Stimulated activated CD8-positive, alpha-beta memory T cell treated with anti-CD3 and anti-CD28 coated beads, Interleukin-4, amount 100 ng/mL, for 1 hour (primary cell): ENCODE data around the gene MUCL3.
"Not testable (repeated sequence)": the region's sequence is repeated elsewhere in the genome, so short reads cannot be mapped to it uniquely, and the experiment has no call there.

Experiments
- DNase-seq, 2 donors: peaks; one replicate each; pipeline ENCODE4 v3.0.0-alpha.2; 2020; ENCODE audit warnings: low read depth in 2 of 2, low spot score in 1 of 2

MUCL3 gene, protein sequence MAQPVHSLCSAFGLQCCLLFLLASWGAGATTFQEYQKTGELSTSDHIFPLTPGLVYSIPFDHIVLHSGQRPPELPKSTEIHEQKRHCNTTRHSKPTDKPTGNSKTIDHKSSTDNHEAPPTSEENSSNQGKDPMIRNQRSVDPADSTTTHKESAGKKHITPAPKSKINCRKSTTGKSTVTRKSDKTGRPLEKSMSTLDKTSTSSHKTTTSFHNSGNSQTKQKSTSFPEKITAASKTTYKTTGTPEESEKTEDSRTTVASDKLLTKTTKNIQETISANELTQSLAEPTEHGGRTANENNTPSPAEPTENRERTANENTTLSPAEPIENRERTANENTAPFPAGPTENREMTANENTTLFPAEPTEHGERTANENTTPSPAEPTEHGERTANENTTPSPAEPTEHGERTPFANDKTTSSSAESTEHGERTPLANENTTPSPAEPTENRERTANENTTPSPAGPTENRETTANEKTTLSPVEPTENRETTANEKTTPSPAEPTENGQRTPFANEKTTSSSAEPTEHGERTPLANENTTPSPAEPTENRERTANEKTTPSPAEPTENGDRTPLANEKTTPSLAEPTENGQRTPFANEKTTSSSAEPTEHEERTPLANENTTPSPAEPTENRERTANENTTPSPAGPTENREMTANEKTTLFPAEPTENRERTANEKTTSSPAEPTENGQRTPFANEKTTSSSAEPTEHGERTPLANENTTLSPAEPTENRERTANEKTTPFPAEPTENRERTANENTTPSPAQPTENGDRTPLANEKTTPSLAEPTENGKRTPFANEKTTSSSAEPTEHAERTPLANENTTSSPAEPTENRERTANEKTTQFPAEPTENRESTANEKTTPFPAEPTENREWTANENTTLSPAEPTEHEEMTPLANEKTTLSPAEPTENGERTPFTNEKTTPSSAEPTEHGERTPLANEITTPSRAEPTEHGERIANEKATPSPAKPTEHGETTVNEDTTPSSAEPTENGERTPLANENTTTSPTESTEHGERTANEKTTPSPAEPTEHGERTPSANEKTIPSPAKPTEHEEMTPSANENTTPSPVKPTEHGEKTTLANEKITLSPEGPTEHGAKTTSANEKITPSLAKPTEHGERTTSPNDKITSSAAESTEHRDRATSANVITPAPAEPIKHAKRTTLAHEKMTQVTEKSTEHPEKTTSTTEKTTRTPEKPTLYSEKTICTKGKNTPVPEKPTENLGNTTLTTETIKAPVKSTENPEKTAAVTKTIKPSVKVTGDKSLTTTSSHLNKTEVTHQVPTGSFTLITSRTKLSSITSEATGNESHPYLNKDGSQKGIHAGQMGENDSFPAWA (N-terminal part only)

DNA sequence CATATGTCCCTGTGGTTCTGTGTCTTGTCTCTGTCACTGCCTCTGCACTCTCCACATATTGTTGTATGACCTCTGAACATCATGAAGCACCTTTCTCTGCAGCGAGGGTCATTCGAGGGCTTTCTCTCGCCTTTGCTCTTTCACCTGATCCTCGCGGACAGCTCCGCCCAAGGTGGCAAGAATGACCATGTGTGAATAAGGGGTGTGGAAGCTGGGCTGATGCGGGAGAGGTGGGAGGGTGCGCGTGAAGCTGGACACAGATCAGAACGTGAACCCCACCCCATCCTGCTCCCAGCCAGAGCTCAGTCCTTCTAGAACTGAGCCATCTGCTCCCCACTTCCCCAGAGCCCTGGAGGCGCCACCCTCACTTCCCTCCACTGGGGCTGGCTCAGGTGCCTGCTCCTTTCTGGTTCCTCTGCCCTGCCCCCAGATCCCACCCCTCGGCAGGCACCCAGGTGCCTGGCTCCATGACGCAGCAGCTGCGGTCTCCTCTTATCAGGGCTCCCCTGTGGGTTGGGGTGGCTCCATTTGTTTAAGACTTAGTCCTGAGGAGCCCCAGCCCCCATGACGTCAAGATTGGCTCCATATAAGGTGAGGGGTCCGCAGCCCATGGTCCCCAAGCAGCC, at the start of gene MUCL3:
TSS of gene MUCL3 (plus strand) at position 613 of the 626 bp plus-strand sequence. CDS start 27 bp downstream, outside the sequence.
- DNase-seq = no peak

DNA sequence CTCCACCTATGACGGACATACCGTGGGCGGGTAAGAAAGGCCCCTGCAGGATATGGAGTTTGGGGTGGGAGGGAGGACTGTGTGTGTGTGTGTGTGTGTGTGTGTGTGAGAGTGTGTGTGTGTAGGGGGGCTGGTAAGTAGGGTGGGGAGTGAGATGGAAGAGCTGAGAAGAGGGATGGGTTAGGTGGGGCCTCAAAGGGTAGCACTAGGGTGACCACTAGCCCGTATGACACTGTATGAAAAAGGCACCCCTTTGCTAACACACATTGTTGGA, 49.4 kb upstream of the MUCL3 start:
- DNase-seq = no peak

DNA sequence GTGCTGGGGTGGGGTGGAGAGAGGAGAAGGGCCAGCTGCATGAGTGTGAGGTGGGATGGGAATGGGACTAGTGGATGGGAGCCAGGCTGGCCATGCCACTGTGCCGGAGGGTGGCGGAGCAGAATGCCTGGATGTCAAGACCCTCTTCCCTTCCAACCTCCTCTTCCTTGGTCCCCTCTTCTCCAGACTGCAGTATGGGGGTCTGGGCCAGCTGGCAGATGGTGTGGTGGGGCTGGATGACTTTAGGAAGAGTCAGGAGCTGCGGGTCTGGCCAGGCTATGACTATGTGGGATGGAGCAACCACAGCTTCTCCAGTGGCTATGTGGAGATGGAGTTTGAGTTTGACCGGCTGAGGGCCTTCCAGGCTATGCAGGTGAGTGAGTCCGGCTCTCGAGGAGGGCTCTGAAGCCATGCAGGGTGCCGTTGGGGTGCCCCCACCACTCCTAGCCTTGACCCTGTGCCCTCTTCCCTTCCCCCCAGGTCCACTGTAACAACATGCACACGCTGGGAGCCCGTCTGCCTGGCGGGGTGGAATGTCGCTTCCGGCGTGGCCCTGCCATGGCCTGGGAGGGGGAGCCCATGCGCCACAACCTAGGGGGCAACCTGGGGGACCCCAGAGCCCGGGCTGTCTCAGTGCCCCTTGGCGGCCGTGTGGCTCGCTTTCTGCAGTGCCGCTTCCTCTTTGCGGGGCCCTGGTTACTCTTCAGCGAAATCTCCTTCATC, 48.8 kb upstream of the MUCL3 start:
- no peak for DNase-seq

DNA sequence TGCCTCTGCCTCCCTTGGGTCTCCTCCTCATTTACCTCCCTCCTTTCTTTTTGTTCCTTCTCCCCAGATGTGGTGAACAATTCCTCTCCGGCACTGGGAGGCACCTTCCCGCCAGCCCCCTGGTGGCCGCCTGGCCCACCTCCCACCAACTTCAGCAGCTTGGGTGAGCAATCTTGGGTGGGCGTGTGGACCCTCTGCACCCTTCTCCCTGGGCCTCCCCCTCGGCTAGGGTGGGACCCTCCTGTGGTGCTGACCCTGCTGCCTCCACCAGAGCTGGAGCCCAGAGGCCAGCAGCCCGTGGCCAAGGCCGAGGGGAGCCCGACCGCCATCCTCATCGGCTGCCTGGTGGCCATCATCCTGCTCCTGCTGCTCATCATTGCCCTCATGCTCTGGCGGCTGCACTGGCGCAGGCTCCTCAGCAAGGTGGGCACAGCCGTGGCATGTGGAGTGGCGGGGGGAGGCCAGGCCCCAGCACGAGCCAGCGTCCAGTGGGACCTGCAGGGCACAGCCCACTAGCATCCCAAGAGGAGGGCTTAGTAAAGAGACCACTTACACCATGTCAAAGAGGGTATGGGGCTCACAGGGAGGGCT, 47.7 kb upstream of the MUCL3 start:
- DNase-seq = no peak

DNA sequence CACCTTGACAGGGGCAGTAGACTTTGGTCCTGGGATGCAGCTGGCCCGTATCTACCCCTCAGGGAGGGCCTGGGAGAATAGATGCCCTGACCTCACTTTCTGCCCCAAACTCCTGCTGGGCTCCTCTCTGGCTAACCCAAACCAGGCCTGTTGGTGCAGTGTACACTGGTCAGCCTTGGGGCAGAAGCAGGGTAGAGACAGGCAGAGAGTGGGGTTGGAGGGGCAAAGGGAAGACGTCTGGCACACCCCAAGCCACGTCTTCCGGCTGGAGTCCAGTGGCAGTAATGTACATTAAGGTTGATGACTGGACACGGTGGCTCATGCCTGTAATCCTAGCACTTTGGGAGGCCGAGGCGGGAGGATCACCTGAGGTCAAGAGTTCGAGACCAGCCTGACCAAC, 47.1 kb upstream of the MUCL3 start:
- DNase-seq = no peak

DNA sequence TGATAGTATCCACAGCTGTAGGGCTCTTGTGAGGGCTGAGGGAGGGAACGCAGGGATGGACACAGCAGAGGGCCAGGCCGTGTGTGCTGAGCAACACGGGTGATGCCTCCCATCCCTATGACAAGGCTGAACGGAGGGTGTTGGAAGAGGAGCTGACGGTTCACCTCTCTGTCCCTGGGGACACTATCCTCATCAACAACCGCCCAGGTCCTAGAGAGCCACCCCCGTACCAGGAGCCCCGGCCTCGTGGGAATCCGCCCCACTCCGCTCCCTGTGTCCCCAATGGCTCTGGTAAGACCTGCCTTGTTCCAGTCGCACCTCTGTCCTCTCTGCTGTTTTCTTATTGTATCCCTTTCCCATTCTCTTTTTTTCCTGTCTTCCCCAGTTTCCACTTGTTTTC, 46.4 kb upstream of the MUCL3 start:
- DNase-seq = no peak

DNA sequence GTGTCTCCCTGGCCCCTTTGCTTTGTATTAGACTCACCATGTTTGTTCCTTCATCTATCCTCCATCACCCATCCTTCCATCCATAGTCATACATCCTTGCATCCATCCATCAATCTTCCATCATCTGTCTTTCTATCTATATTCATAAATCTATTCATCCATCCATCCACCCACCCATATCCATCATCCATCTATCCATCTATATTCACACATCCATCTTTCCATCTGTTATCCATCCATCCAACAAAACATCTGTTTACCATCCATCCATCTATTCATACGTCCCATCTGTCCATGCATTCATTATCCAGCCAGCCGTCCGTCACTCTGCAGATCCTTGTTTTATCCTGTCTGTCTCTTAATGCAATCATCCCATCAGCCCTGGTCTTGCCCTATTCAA, 45.8 kb upstream of the MUCL3 start:
- DNase-seq = no peak

DNA sequence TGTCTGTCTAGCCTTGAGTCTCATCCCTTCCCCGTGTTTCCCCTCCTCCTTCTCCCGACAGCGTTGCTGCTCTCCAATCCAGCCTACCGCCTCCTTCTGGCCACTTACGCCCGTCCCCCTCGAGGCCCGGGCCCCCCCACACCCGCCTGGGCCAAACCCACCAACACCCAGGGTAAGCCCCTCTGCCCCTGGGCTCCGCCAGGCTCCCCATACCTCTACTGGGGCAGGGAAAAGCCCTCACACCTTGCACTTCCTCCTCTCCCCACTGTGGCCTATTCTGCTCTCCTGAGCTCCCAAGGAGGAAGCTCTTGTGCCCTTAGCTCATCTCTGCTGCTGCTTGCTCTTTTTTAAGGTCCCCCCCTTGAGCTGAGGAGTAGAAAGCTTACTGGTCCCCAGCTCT, 45.4 kb upstream of the MUCL3 start:
- no peak for DNase-seq

DNA sequence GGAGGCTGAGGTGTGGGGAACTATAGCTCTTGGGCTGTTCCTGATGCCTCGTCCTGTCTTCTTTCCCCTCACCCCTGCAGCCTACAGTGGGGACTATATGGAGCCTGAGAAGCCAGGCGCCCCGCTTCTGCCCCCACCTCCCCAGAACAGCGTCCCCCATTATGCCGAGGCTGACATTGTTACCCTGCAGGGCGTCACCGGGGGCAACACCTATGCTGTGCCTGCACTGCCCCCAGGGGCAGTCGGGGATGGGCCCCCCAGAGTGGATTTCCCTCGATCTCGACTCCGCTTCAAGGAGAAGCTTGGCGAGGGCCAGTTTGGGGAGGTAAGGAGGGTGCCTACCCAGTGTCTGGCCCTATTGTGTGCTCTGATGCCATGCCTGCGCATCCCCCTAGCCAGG, 44.2 kb upstream of the MUCL3 start:
- no peak for DNase-seq

DNA sequence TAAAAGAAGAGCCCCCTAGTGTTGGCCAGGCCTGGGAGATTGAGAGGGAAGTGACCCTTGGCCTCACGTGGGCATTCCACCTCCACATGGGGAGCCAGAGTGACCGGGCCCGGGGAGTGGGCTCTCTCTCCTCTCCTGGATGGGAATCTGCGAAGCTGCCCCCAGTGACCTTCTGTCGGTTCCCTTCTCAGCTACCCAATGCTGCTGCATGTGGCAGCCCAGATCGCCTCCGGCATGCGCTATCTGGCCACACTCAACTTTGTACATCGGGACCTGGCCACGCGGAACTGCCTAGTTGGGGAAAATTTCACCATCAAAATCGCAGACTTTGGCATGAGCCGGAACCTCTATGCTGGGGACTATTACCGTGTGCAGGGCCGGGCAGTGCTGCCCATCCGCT, 42.9 kb upstream of the MUCL3 start:
- DNase-seq = no peak

DNA sequence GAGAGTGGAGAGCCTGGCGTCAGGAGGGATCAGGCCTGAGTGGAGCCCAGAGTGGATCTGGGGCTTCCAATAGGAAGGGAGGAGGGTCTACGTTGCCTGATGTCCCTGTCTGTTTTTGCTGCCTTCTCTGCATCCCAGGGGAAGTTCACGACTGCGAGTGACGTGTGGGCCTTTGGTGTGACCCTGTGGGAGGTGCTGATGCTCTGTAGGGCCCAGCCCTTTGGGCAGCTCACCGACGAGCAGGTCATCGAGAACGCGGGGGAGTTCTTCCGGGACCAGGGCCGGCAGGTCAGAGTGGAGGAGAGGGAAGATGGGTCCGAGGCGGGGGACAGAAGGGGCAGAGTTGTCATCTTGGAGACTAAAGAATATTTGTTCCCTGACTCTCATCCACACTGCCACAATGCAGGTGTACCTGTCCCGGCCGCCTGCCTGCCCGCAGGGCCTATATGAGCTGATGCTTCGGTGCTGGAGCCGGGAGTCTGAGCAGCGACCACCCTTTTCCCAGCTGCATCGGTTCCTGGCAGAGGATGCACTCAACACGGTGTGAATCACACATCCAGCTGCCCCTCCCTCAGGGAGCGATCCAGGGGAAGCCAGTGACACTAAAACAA, 41.9 kb upstream of the MUCL3 start:
- DNase-seq = no peak

DNA sequence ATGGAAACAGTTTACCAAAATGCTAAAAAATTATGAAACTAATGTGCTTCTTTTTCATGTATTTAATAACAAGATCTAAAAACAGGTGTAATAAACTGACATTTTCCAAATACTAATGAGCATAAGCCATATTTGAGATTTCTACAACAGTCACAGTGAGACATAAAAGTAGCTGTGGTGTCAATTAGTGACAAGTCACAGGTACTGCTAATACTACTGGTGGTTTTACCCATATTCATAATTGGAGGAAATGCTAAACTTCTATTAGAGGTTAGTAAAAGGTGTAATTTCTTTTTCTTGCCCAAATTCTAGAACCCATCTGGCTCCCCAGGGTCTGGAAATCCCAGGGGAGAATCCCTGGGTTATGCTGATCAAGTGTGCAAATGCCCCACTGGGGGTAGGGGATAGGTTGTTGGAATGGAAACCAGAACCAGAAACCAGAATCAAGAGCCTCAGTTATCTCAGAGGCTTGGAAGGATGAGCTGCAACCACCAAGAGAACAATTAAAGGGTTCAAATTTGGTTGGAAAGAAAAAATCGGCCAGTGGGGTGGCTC, 39.8 kb upstream of the MUCL3 start:
- DNase-seq = no peak

DNA sequence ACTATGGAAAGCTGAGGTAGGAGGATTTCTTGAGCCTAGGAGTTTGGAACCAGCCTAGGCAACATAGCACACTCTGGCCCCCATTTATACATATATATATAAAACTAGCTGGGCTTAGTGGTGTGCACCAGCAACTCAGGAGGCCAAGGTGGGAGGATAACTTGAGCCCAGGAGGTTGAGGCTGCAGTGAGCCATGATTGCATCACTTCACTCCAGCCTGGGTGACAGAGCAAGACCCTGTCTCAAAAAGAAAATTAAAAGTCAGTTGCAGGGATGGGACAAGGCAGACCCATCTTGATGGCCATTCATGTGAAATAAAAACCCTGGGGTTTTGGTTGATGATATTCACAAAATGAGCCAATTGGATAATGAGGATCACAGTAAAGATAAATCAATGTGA, 39.3 kb upstream of the MUCL3 start:
- DNase-seq = no peak

DNA sequence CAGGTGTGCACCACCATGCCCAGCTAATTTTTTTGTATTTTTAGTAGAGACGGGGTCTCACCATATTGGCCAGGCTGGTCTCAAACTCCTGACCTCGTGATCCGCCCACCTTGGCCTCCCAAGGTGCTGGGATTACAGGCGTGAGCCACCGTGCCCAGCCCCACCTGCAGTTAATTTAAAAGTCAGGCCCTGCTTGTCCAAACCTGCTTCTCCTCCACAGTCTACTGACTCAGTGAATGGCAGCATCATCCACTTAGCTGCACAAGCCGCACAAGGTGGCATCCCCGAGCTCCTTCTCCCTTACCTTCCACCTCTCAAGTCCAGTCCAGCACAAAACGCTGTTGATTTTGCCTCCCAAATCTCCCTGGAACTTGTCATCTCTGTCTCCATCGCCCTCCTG, 38.6 kb upstream of the MUCL3 start:
- not testable (repeated sequence) for DNase-seq

DNA sequence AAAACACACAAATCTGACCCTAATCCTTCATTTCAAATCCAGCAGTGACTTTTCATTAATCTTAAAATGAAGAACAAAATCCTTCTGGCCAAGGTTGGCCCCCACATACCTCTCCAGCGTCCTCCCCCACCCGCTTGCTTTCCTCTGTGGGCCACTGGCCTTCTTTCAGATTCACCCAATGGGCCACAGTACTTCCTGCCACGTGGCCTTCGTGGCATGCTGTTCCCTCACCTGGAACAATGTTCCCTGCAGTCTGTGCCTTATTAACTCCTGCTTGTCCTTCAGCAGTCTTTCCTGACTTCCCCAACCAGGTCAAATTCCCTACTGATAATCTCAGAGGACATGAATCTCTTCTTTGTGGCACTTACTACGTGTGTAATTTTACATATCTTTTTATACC, 38.1 kb upstream of the MUCL3 start:
- no peak for DNase-seq

DNA sequence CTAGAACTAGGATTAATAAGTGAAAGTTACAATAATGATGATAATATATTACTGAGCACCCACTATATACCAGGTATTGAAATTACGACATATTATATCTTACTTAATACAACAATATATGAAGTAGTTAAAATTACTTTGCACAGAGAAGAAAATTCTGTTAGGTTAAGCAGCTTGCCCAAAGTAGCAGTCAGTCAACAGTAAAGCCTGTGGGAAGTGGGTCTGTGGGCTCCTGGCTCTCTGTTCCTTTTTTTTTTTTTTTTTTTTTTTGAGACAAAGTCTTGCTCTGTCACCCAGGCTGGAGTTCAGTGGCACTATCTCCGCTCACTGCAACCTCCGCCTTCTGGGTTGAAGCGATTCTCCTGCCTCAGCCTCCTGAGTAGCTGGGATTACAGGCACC, 37.5 kb upstream of the MUCL3 start:
- no peak for DNase-seq

DNA sequence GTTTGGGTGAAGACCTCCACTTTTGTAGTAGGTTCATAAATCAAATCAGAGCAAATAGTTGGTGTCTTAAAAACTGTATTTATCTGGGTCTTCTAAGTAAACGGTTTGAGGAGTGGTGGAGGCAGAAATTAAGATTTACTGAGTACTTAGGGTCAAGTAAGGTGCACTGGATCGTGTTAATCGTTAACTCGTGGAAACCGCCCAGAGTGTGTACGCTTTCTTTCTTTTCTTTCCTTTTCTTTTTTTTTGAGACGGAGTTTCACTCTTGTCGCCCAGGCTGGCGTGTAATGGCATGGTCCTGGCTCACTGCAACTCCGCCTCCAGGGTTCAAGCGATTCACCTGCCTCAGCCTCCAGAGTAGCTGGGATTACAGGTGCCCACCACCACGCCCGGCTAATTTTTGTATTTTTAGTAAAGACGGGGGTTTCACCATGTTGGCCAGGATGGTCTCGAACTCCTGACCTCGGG, 33.4 kb upstream of the MUCL3 start:
- not testable (repeated sequence) for DNase-seq

DNA sequence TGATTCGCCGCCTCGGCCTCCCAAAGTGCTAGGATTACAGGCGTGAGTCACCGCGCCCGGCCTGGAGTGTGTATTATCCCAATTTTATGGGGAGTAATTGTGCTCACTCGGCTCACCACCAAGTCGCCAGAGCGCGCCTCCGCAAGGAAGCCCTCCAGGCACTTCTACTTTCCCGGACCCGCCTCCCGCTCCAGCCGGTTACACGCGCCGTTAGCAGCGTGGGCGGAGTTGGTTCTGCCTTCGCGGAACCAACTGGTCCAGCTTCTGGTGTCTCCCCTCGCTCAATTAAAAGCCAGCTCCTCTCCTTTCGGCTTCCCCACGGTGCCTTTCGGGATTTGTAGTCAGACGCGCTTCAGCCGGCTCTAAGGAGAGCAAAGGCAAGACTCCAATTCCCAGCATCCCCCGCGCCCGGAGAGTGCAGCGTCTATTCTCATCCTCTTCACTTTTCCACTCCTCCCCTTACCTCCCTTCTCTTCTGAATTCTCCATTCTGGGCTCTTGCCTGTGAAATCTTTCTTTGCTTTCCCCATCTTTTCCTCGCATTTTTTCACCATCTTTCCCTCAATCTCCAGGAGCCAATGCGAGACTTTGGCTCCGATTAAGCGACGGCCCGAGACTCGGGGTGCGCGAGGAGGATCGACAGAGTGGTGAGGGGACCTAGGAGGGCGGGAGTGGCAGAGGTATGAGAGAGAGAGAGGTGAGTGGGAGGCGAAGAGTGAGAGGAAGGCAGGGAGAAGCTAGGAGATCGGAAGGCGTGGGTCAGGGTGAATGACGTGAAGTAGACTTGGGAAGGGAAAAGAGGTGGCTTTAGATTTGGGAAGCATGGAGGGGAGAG, 32.8 kb upstream of the MUCL3 start, which contains the start of gene GTF2H4:
TSS of gene GTF2H4 (plus strand) at position 450 of the 834 bp plus-strand sequence.
- peak; percentile 80 to 87 for DNase-seq
